GM18861 (cell line): ENCODE measurements around the gene VASN.
"Not testable (repeated sequence)": the region's sequence is repeated elsewhere in the genome, so short reads cannot be mapped to it uniquely, and the experiment has no call there.

Experiments
- ATAC-seq: cut with Tn5 transposase; IDR thresholded peaks from one replicate; pipeline ENCODE4 v1.9.1; 2021; ENCODE audit not compliant: unreplicated experiment

The VASN gene

GRCh38 chr16:4336701-4337539 is 34.7 kb upstream of the VASN start:
- no peak for ATAC-seq

GRCh38 chr16:4337540-4338088 is 34.0 kb upstream of the VASN start:
- ATAC-seq = no peak

GRCh38 chr16:4338125-4338582 is 33.5 kb upstream of the VASN start:
- no peak for ATAC-seq

GRCh38 chr16:4338712-4339299 is 32.8 kb upstream of the VASN start:
- ATAC-seq = no peak

GRCh38 chr16:4339455-4339854 is 32.2 kb upstream of the VASN start:
- ATAC-seq = no peak

- ATAC-seq = no peak
Observed at GRCh38 chr16:4339909-4340308, 31.7 kb upstream of the VASN start.

- no peak for ATAC-seq
Observed at GRCh38 chr16:4340443-4340842, 31.2 kb upstream of the VASN start.

GRCh38 chr16:4341250-4341649 is 30.4 kb upstream of the VASN start:
- ATAC-seq = no peak

GRCh38 chr16:4342866-4343744 is 28.5 kb upstream of the VASN start:
- no peak for ATAC-seq

GRCh38 chr16:4344300-4344982 is 27.2 kb upstream of the VASN start:
- ATAC-seq = not testable (repeated sequence)

- ATAC-seq = no peak
Observed at GRCh38 chr16:4344983-4345835, 26.4 kb upstream of the VASN start.

- no peak for ATAC-seq
Observed at GRCh38 chr16:4345836-4346781, 25.5 kb upstream of the VASN start.

GRCh38 chr16:4347010-4347409 is 24.6 kb upstream of the VASN start:
- no peak for ATAC-seq

GRCh38 chr16:4347765-4348509 is 23.7 kb upstream of the VASN start:
- no peak for ATAC-seq

GRCh38 chr16:4349332-4349731 is 22.3 kb upstream of the VASN start:
- ATAC-seq = no peak

- ATAC-seq = no peak
Observed at GRCh38 chr16:4350365-4350786, 21.3 kb upstream of the VASN start.

- ATAC-seq = peak; percentile 76
Observed at GRCh38 chr16:4350787-4351659, 20.6 kb upstream of the VASN start, which contains the start of gene PAM16. PAM16 (minus strand) TSS chr16:4351321; CDS start chr16:4351234, 87 bp downstream.
